Measurements from ENCODE around the gene RNASE7.

Gene RNASE7

GRCh38 chr14:21068521-21069387 is 26.6 kb downstream of the RNASE7 start:
- no peak for DNase-seq (ENCODE audit: low read depth in 3 of 3)

- no peak for DNase-seq (ENCODE audit: low read depth in 3 of 3)
These were observed 27.4 kb downstream of the RNASE7 start for GRCh38 chr14:21069388-21070082.

DNA sequence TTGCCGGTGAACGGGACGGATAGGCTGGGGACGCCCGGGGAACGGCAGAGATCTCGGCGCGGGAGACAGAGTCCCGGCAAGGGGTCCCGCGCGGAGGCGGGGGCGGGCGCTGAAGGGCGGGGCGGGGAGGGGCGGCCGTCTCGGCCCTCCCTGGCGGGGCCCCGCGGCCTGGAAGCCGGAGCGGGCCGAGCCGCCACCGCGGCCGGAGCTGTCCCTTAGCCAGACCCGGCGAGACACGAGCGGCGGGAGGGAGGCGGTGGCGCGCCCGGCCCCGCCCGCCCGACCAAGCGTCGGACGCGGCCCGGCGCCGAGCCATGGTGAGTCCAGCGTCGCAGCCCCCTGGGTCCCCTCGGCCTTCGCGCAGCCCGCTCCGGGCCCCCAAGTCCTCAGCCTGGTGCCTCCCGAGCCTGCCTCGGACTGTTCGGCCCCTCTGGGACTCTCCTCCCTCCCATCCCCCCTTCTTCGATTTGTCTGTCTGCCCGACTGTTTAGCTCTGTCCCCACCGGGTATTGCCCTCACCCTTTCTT is 28.0 kb downstream of the RNASE7 start, which contains the start of gene ARHGEF40:
Gene ARHGEF40, plus strand, starts transcription at position 222 of the 527 bp plus-strand sequence. Its CDS starts 93 bp downstream, at position 315.
- DNase-seq (ENCODE audit: low read depth in 3 of 3): no peak

GRCh38 chr14:21070610-21071224 is 28.6 kb downstream of the RNASE7 start:
- DNase-seq (ENCODE audit: low read depth in 3 of 3): no peak

DNA sequence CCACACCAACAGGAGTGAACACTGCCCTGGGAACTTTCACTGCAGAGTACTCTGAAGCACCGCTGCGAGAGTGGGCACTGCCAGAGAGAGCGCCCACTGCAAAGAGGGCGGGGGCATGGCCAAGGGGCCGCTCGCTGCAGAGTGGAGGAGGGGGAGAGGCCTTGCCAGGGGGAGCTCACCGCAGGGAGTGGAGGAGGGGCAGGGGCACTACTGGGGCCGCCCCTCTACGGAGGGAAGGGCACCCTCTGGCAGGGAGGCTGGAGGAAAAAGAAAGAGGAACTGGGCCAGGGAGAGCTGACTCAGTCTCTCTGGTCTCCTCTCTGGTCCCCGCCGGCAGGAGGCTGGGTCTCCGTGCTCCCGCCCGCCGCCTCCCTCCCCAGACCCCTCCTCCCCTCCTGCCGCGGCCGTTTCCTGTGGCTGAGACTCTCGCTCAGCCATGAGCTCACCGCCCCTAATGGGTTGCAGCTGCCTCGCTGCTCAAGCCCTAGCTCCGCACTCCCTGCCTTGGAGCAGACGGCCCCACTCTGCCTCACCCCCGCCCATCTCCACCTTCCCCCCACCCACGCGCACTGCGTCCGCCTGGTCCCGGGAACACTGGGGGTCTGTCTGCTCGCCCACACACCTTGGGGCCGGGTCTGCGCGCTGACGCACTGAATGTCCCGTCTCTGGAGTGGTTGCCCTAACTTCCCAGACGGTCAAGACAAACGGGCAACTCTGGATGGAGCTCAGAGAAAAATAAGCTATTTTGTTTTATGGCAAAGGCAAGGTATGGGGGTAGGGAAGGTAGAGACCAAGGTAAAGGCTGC is 29.3 kb downstream of the RNASE7 start:
- peak in 1 of 3 donors; percentile 31 for DNase-seq (ENCODE audit: low read depth in 3 of 3)

DNA sequence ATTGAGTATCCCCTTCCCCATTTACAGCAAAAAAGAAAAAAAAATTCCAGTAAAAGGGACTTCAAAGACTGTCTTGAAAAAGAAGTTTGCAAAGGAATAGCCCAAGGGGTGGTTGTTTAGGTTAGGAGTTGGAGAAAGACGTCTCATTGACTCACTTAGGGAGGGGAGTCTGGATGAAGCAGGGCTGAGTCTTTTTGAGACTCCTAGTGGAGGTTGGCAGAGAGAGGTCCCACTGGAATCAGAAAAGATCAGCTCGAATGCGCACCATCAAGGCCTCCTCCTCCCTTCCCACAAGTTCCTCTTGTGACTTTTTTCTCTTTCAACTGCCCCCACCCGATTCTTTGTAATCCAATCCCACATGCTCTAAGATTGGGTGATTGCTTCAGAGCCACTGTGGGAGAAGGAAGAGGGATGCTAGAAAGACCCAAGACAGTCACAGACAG is 29.9 kb downstream of the RNASE7 start:
- no peak for DNase-seq (ENCODE audit: low read depth in 3 of 3)

DNA sequence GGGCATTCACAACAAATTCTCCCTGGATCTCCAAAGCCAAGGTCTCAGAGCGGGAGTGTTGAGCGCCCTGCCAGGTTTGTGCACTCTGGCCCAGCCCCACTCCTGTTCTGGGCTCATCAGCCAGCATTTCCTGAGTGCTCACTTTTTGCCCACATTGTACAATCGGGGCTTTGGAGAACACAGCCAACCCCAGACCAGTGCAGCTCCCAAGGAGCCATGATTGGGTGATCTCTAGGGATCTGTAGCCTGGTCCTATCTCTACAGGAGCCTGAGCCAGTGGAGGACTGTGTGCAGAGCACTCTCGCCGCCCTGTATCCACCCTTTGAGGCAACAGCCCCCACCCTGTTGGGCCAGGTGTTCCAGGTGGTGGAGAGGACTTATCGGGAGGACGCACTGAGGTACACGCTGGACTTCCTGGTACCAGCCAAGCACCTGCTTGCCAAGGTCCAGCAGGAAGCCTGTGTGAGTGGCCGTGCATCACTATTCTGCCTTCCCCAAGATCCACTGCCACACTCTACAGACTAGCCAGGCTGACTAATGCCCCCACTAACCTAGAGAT is 30.7 kb downstream of the RNASE7 start:
- DNase-seq (ENCODE audit: low read depth in 3 of 3): no peak

DNA sequence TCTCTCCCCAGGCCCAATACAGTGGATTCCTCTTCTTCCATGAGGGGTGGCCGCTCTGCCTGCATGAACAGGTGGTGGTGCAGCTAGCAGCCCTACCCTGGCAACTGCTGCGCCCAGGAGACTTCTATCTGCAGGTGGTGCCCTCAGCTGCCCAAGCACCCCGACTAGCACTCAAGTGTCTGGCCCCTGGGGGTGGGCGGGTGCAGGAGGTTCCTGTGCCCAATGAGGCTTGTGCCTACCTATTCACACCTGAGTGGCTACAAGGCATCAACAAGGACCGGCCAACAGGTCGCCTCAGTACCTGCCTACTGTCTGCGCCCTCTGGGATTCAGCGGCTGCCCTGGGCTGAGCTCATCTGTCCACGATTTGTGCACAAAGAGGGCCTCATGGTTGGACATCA is 31.8 kb downstream of the RNASE7 start:
- DNase-seq (ENCODE audit: low read depth in 3 of 3): no peak

DNA sequence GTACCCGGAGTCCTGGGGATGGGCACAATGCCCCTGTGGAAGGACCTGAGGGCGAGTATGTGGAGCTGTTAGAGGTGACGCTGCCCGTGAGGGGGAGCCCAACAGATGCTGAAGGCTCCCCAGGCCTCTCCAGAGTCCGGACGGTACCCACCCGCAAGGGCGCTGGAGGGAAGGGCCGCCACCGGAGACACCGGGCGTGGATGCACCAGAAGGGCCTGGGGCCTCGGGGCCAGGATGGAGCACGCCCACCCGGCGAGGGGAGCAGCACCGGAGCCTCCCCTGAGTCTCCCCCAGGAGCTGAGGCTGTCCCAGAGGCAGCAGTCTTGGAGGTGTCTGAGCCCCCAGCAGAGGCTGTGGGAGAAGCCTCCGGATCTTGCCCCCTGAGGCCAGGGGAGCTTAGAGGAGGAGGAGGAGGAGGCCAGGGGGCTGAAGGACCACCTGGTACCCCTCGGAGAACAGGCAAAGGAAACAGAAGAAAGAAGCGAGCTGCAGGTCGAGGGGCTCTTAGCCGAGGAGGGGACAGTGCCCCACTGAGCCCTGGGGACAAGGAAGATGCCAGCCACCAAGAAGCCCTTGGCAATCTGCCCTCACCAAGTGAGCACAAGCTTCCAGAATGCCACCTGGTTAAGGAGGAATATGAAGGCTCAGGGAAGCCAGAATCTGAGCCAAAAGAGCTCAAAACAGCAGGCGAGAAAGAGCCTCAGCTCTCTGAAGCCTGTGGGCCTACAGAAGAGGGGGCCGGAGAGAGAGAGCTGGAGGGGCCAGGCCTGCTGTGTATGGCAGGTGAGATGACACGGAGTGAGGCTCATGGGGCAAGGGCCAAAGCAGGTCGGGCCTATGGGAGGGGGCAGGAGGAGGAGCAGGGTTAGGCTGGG is 32.5 kb downstream of the RNASE7 start:
- no peak for DNase-seq (ENCODE audit: low read depth in 3 of 3)

DNA sequence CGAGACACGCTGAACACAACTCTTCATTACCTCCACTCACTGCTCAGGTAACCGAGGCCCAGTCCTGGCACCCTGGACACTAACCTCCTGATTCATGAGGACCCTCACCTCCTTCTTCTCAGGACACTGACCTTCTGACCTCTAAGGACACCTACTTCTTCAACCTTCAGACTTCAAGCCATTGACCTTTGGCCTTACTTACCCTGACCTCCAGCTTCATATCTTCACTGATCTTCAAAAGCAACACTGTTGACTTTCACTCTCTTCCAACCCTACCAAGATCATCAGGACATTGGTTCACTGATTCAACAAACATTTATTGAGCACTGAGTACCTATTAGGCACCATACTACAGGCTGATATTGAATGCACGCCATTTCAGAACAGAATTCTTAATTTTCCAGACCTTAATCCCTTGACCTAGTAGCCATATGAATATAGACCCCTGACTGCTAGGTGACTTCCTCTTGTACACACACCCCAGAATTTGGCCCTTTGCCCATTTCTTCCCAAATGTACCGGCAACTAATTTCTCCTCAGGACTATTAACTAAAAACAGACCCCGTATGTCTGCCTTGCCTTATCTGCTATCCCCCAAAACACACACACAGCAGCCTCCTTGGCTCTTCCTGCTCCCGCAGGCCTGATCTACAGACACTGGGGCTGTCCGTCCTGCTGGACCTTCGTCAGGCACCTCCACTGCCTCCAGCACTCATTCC is 33.7 kb downstream of the RNASE7 start:
- DNase-seq (ENCODE audit: low read depth in 3 of 3): no peak

GRCh38 chr14:21077672-21078071 is 35.5 kb downstream of the RNASE7 start:
- no peak for DNase-seq (ENCODE audit: low read depth in 3 of 3)

DNA sequence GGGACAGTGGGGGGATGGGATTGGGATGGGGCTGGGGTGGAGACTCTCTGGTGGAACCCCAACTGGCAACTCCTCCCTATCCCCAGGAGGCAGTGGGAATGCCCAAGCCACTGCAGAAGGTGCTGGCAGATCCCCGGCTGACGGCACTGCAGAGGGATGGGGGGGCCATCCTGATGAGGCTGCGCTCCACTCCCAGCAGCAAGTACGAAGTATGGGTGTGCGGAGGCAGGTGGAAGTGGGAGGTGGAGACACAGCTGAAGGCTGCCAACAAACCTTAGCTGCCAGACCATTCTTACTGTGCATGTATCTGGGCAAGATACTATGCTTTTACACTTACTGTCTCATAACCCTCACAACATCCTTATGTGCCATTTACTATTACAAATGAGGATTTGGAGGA is 36.1 kb downstream of the RNASE7 start:
- no peak for DNase-seq (ENCODE audit: low read depth in 3 of 3)

DNA sequence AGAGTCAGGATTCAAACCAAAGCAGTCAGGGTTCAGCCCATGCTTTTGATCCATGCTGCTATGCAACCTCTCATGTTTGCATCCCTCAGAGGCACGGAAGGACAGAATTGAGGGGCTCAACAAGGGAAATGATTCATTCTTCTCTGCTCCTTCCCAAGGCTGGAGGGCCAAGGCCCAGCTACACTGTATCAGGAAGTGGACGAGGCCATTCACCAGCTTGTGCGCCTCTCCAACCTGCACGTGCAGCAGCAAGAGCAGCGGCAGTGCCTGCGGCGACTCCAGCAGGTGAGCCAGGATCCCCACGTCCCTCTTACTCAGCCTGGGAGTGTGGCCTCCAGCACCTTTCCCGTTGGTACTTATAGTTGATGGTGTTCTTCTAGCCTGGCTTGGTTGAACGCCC is 36.6 kb downstream of the RNASE7 start:
- no peak for DNase-seq (ENCODE audit: low read depth in 3 of 3)

GRCh38 chr14:21081521-21082142 is 39.5 kb downstream of the RNASE7 start:
- no peak for DNase-seq (ENCODE audit: low read depth in 3 of 3)

DNA sequence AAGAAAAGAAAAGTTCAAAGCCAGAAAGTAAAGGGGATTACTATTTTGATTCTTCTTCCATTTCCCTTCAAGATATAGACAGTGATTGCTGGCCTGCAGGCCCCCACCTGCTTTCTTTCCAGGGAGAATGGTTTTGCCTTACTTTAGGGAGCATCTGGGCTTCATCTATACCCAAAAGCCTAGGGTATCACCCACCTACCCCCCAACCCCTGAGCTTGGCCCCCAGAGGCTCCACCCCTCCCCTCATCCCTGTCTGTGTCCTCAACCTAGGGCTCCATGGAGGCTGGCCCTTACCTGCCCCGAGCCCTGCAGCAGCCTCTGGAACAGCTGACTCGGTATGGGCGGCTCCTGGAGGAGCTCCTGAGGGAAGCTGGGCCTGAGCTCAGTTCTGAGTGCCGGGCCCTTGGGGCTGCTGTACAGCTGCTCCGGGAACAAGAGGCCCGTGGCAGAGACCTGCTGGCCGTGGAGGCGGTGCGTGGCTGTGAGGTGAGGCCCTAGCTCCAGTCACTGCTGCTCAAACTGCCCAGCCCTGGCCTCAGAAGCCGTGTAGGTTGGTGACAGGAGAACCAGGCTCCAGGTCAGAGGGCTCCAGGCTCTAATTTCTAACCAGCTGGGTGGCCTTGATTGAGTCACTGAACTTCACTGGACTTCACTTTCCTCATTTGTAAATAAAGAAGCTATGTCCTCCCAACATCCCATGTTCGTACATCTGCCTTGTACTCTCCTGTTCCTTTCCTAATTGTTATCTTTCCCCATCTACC is 41.6 kb downstream of the RNASE7 start:
- DNase-seq (ENCODE audit: low read depth in 3 of 3): no peak

- DNase-seq (ENCODE audit: low read depth in 3 of 3): no peak
These were observed 42.2 kb downstream of the RNASE7 start for GRCh38 chr14:21084396-21084795.

DNA sequence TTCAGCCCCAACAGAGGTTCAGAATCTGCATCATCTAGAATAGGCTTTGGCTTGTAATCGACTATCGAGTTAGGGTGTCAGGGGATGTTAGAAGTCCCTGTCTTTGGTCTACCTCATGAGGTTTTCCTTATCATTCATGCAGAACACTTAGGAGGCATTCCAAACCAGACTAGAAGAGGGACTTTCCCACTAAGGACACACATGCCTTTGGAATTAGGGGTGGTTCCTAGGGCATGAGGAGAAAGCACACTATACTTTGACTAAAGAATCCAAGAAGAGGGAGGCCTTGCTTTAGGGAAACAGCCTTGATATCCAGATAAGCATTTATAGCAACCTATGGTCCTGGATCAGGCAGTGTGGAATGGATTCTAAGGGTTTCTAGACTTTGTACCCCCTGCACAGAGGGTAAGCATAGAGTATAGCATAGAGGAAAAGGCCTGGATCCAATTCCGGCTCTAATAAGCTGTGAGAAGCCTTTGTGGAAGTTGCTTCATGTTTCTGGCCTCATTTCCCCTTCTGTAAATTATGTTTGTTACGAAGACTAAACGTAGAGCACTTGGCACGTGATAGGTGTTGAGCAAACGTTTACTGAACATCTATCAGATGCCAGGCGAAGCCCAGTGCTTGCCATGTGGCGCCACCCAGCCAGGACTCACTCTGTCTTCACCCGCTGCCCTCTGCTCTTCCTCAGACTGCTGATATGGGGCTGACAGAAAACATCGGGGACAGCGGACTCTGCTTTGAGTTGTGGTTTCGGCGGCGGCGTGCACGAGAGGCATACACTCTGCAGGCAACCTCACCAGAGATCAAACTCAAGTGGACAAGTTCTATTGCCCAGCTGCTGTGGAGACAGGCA is 43.1 kb downstream of the RNASE7 start:
- no peak for DNase-seq (ENCODE audit: low read depth in 3 of 3)
